WTC11 (cell line): ENCODE data around the gene FAM13A. TPM values are rescaled to one million over a fixed set of nuclear protein-coding genes. Genes with fewer than 3 reads are reported as not detected.

Experiments
- ATAC-seq: fragments of 200-7000 bp; cut with Tn5 transposase; 2 replicates; pipeline ENCODE4 v1.10.0; 2021; ENCODE audit warnings: mild to moderate bottlenecking, moderate library complexity
- CTCF ChIA-PET: fragments of 300-600 bp; sonication (Branson Sonifier 250); formaldehyde crosslinking; loops from one replicate; lab custom pipeline; 2021; ENCODE audit warnings: antibody characterized with exemption; lab: Charles Lee
- POLR2A ChIA-PET: fragments of 350-600 bp; sonication (Branson Sonifier 250); formaldehyde crosslinking; loops from one replicate; lab custom pipeline; 2021; ENCODE audit warnings: antibody characterized with exemption; lab: Charles Lee
- DNase-seq: peaks from one replicate; pipeline ENCODE4 v3.0.0; 2021; ENCODE audit warnings: low spot score
- H3K27ac Mint-ChIP-seq: 2 replicates; pipeline ENCODE4 v1.8.0; 2021; ENCODE audit warnings: mixed read lengths
- H3K27me3 Mint-ChIP-seq: 2 replicates; pipeline ENCODE4 v1.8.0; 2021; ENCODE audit warnings: low read depth, mild to moderate bottlenecking, moderate library complexity, mixed read lengths
- H3K36me3 Mint-ChIP-seq: 2 replicates; pipeline ENCODE4 v1.8.0; 2021; ENCODE audit warnings: mixed read lengths
- H3K4me1 Mint-ChIP-seq: 2 replicates; pipeline ENCODE4 v1.8.0; 2022; ENCODE audit warnings: mixed read lengths
- H3K4me3 Mint-ChIP-seq: 2 replicates; pipeline ENCODE4 v1.8.0; 2021; ENCODE audit warnings: mild to moderate bottlenecking, moderate library complexity, mixed read lengths
- H3K9me3 Mint-ChIP-seq: 2 replicates; pipeline ENCODE4 v1.8.0; 2021; ENCODE audit warnings: mixed read lengths
- AFF4 ChIP-seq: sonication (generic); formaldehyde crosslinking; IDR thresholded peaks from 2 replicates; pipeline ENCODE4 v1.8.1; 2023; ENCODE audit warnings: mild to moderate bottlenecking, missing genetic modification reagents, borderline replicate concordance
- CTCF ChIP-seq: fragments of 200-600 bp; IDR thresholded peaks from 2 replicates; pipeline ENCODE4 v1.8.0; 2022; ENCODE audit warnings: antibody characterized with exemption
- E2F4 ChIP-seq: sonication (generic); formaldehyde crosslinking; IDR thresholded peaks from 2 replicates; pipeline ENCODE4 v1.8.1; 2022; ENCODE audit warnings: low read depth, mild to moderate bottlenecking, moderate library complexity, missing genetic modification reagents, borderline replicate concordance
- EMX1 ChIP-seq: fragments of 250-450 bp; sonication (Bioruptor Pico); IDR thresholded peaks from 2 replicates; pipeline ENCODE4 v1.8.0; 2021; ENCODE audit warnings: mild to moderate bottlenecking
- ERG ChIP-seq: fragments of 250-450 bp; sonication (Bioruptor Pico); IDR thresholded peaks from 2 replicates; pipeline ENCODE4 v1.8.0; 2021; ENCODE audit warnings: mild to moderate bottlenecking
- JAZF1 ChIP-seq: fragments of 250-450 bp; sonication (Bioruptor Pico); IDR thresholded peaks from 2 replicates; pipeline ENCODE4 v1.9.0; 2021; ENCODE audit warnings: moderate library complexity, mild to moderate bottlenecking, inconsistent platforms
- MLX ChIP-seq: sonication (generic); formaldehyde crosslinking; IDR thresholded peaks from 2 replicates; pipeline ENCODE4 v1.8.1; 2023; ENCODE audit warnings: mild to moderate bottlenecking, missing genetic modification reagents, moderate library complexity
- MYBL2 ChIP-seq: sonication (generic); formaldehyde crosslinking; IDR thresholded peaks from 2 replicates; pipeline ENCODE4 v1.8.1; 2023; ENCODE audit warnings: mild to moderate bottlenecking, moderate library complexity, missing genetic modification reagents
- NFATC4 ChIP-seq: fragments of 250-450 bp; sonication (Bioruptor Pico); IDR thresholded peaks from 2 replicates; pipeline ENCODE4 v1.9.0; 2021; ENCODE audit warnings: mild to moderate bottlenecking
- RORB ChIP-seq: fragments of 250-450 bp; sonication (Bioruptor Pico); IDR thresholded peaks from 2 replicates; pipeline ENCODE4 v1.9.0; 2021; ENCODE audit warnings: mild to moderate bottlenecking
- ZNF219 ChIP-seq: sonication (generic); formaldehyde crosslinking; IDR thresholded peaks from 2 replicates; pipeline ENCODE4 v1.8.0; 2023; ENCODE audit warnings: missing genetic modification reagents, mild to moderate bottlenecking, borderline replicate concordance
- ZNF671 ChIP-seq: fragments of 250-450 bp; sonication (Bioruptor Pico); IDR thresholded peaks from 2 replicates; pipeline ENCODE4 v1.8.0; 2021; ENCODE audit warnings: mild to moderate bottlenecking
- total RNA-seq: library from RNA; stranded (reverse); gene quantifications from 3 replicates; pipeline ENCODE4 v1.2.3, GENCODE V29; 2021
- TF ChIP-seq, protein P1 (sequence below): sonication (generic); formaldehyde crosslinking; conservative IDR thresholded peaks from 2 replicates; pipeline ENCODE4 v1.8.1; 2022; ENCODE audit warnings: mild to moderate bottlenecking, missing genetic modification reagents
- TF ChIP-seq, protein P2 (sequence below): sonication (generic); formaldehyde crosslinking; IDR thresholded peaks from 2 replicates; pipeline ENCODE4 v1.8.0; 2022; ENCODE audit warnings: mild to moderate bottlenecking, missing genetic modification reagents

Gene FAM13A
- total RNA-seq, 1 experiment from 2014 or later: 14.6 TPM

GRCh38 chr4:89042055-89042454 is 14.9 kb downstream of the FAM13A start:
- POLR2A ChIA-PET: no interaction called here
- CTCF ChIA-PET: no interaction called here
- H3K27me3 Mint-ChIP-seq: no peaks in the 10 kb centered on the region
- ATAC-seq (no peak), DNase-seq (no peak)
- H3K36me3 Mint-ChIP-seq: peaks cover 19% of the 10 kb centered on the region
- H3K27ac Mint-ChIP-seq: no peak overlapping the region
- peaks cover 13% of the 10 kb centered on the region for H3K9me3 Mint-ChIP-seq
- no peaks in the 10 kb centered on the region for H3K4me1 Mint-ChIP-seq
- H3K4me3 Mint-ChIP-seq: no peak overlapping the region
- TF ChIP-seq MLX (CRISPR knock-in tag) (no peak), MYBL2 (CRISPR knock-in tag) (no peak), NFATC4 (no peak), ZNF219 (CRISPR knock-in tag) (no peak), ERG (no peak)

- Mint-ChIP-seq H3K36me3 (peaks cover 42% of the 10 kb centered on the region), H3K4me1 (no peaks in the 10 kb centered on the region), H3K27me3 (no peaks in the 10 kb centered on the region; the same call in 1 of the 2 replicates), H3K27ac (no peak overlapping the region), H3K4me3 (no peak overlapping the region), H3K9me3 (peaks cover 35% of the 10 kb centered on the region)
- POLR2A ChIA-PET: no interaction called here
- ATAC-seq (no peak), DNase-seq (no peak)
- TF ChIP-seq JAZF1 (CRISPR knock-in tag) (no peak), AFF4 (CRISPR knock-in tag) (no peak), NFATC4 (no peak), ZNF671 (no peak), CTCF (no peak), E2F4 (CRISPR knock-in tag) (no peak), EMX1 (CRISPR knock-in tag) (no peak)
- TF ChIP-seq, protein P1, sequence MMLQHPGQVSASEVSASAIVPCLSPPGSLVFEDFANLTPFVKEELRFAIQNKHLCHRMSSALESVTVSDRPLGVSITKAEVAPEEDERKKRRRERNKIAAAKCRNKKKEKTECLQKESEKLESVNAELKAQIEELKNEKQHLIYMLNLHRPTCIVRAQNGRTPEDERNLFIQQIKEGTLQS (CRISPR knock-in tag): no peak
- TF ChIP-seq, all 79 proteins: peak for 0
- CTCF ChIA-PET: no interaction called here
These were observed 17.2 kb downstream of the FAM13A start for GRCh38 chr4:89039730-89040338.

DNA sequence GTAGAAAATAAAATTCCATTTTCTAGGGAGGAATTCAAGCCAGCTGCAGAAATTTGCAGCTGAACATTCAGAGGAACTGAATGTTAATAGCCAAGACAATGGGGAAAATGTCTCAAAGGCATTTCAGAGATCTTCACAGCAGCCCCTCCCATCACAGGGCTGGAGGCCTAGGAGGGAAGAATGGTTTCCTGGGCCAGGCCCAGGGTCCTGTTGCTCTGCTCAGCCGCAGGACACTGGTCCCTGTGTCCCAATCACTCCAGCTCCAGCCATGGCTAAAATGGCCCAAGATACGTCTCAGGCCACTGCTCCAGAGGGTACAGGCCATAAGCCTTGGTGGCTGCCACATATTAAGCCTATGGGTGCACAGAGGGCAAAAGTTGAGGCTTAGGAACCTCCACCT is 20.4 kb downstream of the FAM13A start:
- DNase-seq: no peak
- ChIA-PET POLR2A (no interaction called here), CTCF (no interaction called here)
- Mint-ChIP-seq H3K9me3 (peaks cover 37% of the 10 kb centered on the region), H3K27me3 (no peaks in the 10 kb centered on the region; the same call in 1 of the 2 replicates), H3K36me3 (peaks cover 45% of the 10 kb centered on the region), H3K4me1 (0 out of 2 replicates have a peak, but pooled peaks cover 5% of the 10 kb centered on the region), H3K27ac (no peak overlapping the region), H3K4me3 (no peak overlapping the region)
- TF ChIP-seq, protein P2, sequence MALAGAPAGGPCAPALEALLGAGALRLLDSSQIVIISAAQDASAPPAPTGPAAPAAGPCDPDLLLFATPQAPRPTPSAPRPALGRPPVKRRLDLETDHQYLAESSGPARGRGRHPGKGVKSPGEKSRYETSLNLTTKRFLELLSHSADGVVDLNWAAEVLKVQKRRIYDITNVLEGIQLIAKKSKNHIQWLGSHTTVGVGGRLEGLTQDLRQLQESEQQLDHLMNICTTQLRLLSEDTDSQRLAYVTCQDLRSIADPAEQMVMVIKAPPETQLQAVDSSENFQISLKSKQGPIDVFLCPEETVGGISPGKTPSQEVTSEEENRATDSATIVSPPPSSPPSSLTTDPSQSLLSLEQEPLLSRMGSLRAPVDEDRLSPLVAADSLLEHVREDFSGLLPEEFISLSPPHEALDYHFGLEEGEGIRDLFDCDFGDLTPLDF (CRISPR knock-in tag): no peak
- no peak for TF ChIP-seq RORB (CRISPR knock-in tag)
- TF ChIP-seq EMX1 (CRISPR knock-in tag): no peak
- no peak for ATAC-seq
